ENCODE measurements around the gene CAPN15. TPM values are rescaled to one million over a fixed set of nuclear protein-coding genes. Genes with fewer than 3 reads are reported as not detected.

Gene CAPN15
- total RNA-seq, 1 donor from 2014 or later: 103 TPM

- Mint-ChIP-seq H3K27ac (peak overlapping the region; percentile 98), H3K9me3 (no peaks in the 10 kb centered on the region), H3K27me3 (ENCODE audit: low read depth) (no peaks in the 10 kb centered on the region), H3K36me3 (ENCODE audit: low read depth) (peaks cover 9% of the 10 kb centered on the region), H3K4me3 (ENCODE audit: low read depth) (peak overlapping the region; percentile 97), H3K4me1 (ENCODE audit: low read depth) (peaks cover 16% of the 10 kb centered on the region)
- DNase-seq (ENCODE audit: low spot score): peak; percentile 98
- intact Hi-C loops (cut with micrococcal nuclease): loop anchor here (1.0 to 5.0 kb wide), 3 partner anchors 47 to 93 kb away; partner anchors contain the start of genes CAPN15, JMJD8, METTL26 and STUB1
These were observed 61.6 kb downstream of the CAPN15 start for GRCh38 chr16:588889-589657.

- Mint-ChIP-seq H3K27ac (peak within 1 kb of the TSS; percentile 98), H3K4me3 (ENCODE audit: low read depth) (peak within 1 kb of the TSS; percentile 97), H3K27me3 (ENCODE audit: low read depth) (no peaks in the 10 kb centered on the region), H3K9me3 (no peaks in the 10 kb centered on the region), H3K36me3 (ENCODE audit: low read depth) (peaks cover 9% of the 10 kb centered on the region), H3K4me1 (ENCODE audit: low read depth) (peaks cover 16% of the 10 kb centered on the region)
- intact Hi-C loops (cut with micrococcal nuclease): loop anchor here (1.0 to 5.0 kb wide), 3 partner anchors 47 to 93 kb away; partner anchors contain the start of genes CAPN15, JMJD8, METTL26 and STUB1
- peak; percentile 98 for DNase-seq (ENCODE audit: low spot score)
These were observed 62.2 kb downstream of the CAPN15 start, which contains the start of gene RAB40C for GRCh38 chr16:589658-590187. Gene RAB40C (plus strand): TSS chr16:590066. CDS start chr16:590292, 226 bp downstream.

DNA sequence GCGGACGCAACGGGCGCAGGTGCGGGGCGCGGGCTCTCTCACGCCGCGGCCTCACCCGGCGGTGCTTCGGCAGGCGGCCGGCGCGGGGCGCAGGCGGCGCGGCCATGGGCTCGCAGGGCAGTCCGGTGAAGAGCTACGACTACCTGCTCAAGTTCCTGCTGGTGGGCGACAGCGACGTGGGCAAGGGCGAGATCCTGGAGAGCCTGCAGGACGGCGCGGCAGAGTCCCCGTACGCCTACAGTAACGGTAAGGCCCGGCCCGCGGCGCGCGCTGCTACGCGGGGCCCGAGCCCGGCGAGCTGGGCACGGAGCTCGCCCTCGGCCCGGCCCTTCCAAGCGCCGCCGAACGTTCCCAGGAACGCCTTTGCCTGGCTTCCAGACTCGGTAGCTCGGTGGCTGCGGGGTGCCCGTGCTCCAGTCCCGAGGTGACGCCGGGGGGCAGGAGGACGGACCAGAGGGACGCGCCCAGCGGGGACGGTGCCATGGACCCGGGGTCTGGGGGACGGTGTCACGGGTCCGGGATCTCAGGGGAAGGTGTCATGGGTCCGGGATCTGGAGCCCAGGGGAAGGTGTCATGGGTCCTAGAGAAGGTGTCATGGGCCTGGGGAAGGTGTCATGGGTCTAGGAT lies 62.8 kb downstream of the CAPN15 start:
- Mint-ChIP-seq H3K9me3 (no peaks in the 10 kb centered on the region), H3K4me3 (ENCODE audit: low read depth) (peak overlapping the region; percentile 87), H3K27me3 (ENCODE audit: low read depth) (no peaks in the 10 kb centered on the region), H3K27ac (peak overlapping the region; percentile 69), H3K36me3 (ENCODE audit: low read depth) (peaks cover 9% of the 10 kb centered on the region), H3K4me1 (ENCODE audit: low read depth) (peaks cover 16% of the 10 kb centered on the region)
- intact Hi-C loops (cut with micrococcal nuclease): no loop called here
- DNase-seq (ENCODE audit: low spot score): no peak

DNA sequence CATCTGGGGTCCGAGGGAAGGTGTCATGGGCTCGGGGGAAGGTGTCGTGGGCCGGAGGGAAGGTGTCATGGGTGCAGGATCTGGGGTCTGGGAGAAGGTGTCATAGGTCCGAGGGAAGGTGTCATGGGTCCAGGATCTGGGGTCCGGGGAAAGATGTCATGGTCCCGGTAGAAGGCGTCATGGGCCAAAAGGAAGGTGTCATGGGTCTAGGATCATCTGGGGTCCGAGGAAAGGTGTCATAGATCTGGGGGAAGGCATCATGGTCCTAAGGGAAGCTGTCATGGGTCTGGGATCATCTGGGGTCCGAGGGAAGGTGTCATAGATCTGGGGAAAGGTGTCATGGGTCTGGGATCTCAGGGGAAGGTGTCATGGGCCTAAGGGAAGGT lies 63.3 kb downstream of the CAPN15 start:
- Mint-ChIP-seq H3K27ac (peak overlapping the region; percentile 69), H3K4me1 (ENCODE audit: low read depth) (peaks cover 16% of the 10 kb centered on the region), H3K4me3 (ENCODE audit: low read depth) (peak overlapping the region; percentile 87), H3K9me3 (no peaks in the 10 kb centered on the region), H3K36me3 (ENCODE audit: low read depth) (peaks cover 9% of the 10 kb centered on the region), H3K27me3 (ENCODE audit: low read depth) (no peaks in the 10 kb centered on the region)
- intact Hi-C loops (cut with micrococcal nuclease): no loop called here
- DNase-seq (ENCODE audit: low spot score): no peak

- DNase-seq (ENCODE audit: low spot score): no peak
- H3K4me3 Mint-ChIP-seq (ENCODE audit: low read depth): peak overlapping the region; percentile 87
- H3K27ac Mint-ChIP-seq: peak overlapping the region; percentile 69
- intact Hi-C loops (cut with micrococcal nuclease): no loop called here
- no peaks in the 10 kb centered on the region for H3K27me3 Mint-ChIP-seq (ENCODE audit: low read depth)
- H3K9me3 Mint-ChIP-seq: no peaks in the 10 kb centered on the region
- peaks cover 19% of the 10 kb centered on the region for H3K4me1 Mint-ChIP-seq (ENCODE audit: low read depth)
- peaks cover 12% of the 10 kb centered on the region for H3K36me3 Mint-ChIP-seq (ENCODE audit: low read depth)
These were observed 63.7 kb downstream of the CAPN15 start for GRCh38 chr16:591231-591630.

GRCh38 chr16:591892-592517 lies 64.5 kb downstream of the CAPN15 start:
- Mint-ChIP-seq H3K4me3 (ENCODE audit: low read depth) (peak overlapping the region; percentile 39), H3K36me3 (ENCODE audit: low read depth) (peaks cover 19% of the 10 kb centered on the region), H3K27ac (no peak overlapping the region), H3K27me3 (ENCODE audit: low read depth) (no peaks in the 10 kb centered on the region), H3K9me3 (no peaks in the 10 kb centered on the region), H3K4me1 (ENCODE audit: low read depth) (peaks cover 19% of the 10 kb centered on the region)
- intact Hi-C loops (cut with micrococcal nuclease): no loop called here
- no peak for DNase-seq (ENCODE audit: low spot score)

DNA sequence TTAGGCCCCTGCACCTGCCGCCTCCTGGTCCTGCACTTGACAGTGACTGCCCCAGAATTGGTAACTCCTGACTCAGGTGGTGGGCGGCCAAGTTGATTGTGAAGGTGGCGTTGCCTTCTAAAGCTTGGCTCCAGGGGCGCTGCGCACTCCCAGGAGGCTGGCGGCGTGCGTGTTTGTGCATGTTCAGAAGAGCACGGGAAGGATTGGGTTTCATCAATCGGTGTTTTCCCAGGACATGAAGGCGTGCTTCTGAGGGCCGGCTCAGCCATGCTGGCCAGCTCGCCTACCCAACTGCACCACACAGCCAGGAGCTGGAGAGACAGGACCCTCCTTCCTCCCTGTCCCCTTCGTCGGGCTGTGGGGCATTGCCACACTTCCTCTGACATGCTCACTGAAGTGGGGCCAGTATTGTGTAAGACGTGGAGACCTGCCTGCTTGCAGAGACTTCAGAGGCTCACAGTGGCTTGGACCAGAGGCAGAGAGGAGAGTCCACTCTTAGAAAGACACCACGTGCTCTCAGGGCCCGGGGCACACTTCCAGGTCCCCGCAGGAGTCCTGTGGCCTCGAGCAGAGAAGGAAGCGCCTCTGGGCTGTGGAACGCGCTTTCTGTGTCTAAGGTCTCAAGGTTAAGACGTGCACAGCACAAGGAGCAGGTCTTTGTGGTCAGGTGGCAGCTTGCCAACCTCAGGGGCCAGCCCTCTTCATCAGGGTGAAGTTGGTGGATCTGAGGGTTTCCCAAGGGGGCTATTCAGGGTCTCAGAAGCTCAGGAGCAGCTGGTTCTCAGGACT lies 65.2 kb downstream of the CAPN15 start:
- Mint-ChIP-seq H3K4me3 (ENCODE audit: low read depth) (no peak overlapping the region), H3K4me1 (ENCODE audit: low read depth) (peaks cover 16% of the 10 kb centered on the region), H3K36me3 (ENCODE audit: low read depth) (peaks cover 17% of the 10 kb centered on the region), H3K27me3 (ENCODE audit: low read depth) (no peaks in the 10 kb centered on the region), H3K27ac (no peak overlapping the region), H3K9me3 (no peaks in the 10 kb centered on the region)
- DNase-seq (ENCODE audit: low spot score): no peak
- intact Hi-C loops (cut with micrococcal nuclease): no loop called here

DNA sequence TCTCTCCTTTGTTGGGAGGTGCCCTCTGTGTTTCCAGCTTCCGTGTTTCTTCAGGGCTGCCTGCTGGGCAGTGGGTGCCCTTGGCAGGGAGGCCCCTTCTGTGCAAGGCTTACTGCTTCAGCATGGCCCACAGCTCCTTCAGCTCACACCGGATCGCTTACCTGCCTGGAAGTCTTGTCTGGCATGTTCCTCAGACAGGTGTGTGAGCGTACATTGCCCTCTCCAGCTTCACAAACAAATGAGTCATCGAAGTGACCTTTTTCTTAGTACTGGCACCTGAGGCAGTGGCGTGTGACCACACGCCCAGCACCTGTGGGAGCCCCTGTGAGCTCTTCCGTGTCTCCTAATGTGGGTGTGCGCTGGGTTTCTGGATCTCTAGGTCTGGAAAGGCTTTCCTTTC lies 65.9 kb downstream of the CAPN15 start:
- intact Hi-C loops (cut with micrococcal nuclease): no loop called here

GRCh38 chr16:593807-594206 lies 66.3 kb downstream of the CAPN15 start:
- no peaks in the 10 kb centered on the region for H3K9me3 Mint-ChIP-seq
- peaks cover 16% of the 10 kb centered on the region for H3K4me1 Mint-ChIP-seq (ENCODE audit: low read depth)
- no peak overlapping the region for H3K4me3 Mint-ChIP-seq (ENCODE audit: low read depth)
- DNase-seq (ENCODE audit: low spot score): no peak
- H3K27ac Mint-ChIP-seq: no peak overlapping the region
- H3K36me3 Mint-ChIP-seq (ENCODE audit: low read depth): peaks cover 16% of the 10 kb centered on the region
- H3K27me3 Mint-ChIP-seq (ENCODE audit: low read depth): no peaks in the 10 kb centered on the region
- intact Hi-C loops (cut with micrococcal nuclease): no loop called here

More for the DNA sequence above, 65.9 kb downstream of the CAPN15 start:
- H3K4me1 Mint-ChIP-seq (ENCODE audit: low read depth): peaks cover 16% of the 10 kb centered on the region
- no peak for DNase-seq (ENCODE audit: low spot score)
- no peaks in the 10 kb centered on the region for H3K27me3 Mint-ChIP-seq (ENCODE audit: low read depth)
- no peak overlapping the region for H3K27ac Mint-ChIP-seq
- no peak overlapping the region for H3K4me3 Mint-ChIP-seq (ENCODE audit: low read depth)
- H3K9me3 Mint-ChIP-seq: no peaks in the 10 kb centered on the region
- peaks cover 15% of the 10 kb centered on the region for H3K36me3 Mint-ChIP-seq (ENCODE audit: low read depth)

DNA sequence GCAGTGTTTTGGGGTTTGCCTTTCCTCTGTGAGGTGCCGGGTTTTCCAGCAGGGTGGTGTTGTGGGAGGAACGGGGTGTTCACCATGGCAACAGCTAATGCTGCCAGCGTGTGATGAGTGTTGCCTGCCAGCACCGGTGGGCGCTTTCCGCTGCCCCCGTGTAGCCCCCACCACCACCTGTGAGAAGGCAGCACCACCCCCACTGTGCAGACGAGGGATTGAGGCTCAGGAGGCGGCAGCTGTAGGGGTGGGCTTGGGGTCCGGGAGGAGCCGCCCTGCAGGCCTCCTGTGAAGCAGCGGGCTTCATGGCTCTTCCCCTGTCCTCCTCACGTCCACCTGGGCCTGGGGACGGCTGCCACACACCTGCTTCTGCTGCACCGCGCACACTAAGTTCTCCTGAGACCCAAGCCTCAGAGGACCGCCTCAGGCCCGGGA lies 67.6 kb downstream of the CAPN15 start:
- Mint-ChIP-seq H3K4me3 (ENCODE audit: low read depth) (no peak overlapping the region), H3K4me1 (ENCODE audit: low read depth) (peaks cover 16% of the 10 kb centered on the region), H3K36me3 (ENCODE audit: low read depth) (peaks cover 17% of the 10 kb centered on the region), H3K27ac (no peak overlapping the region), H3K9me3 (no peaks in the 10 kb centered on the region), H3K27me3 (ENCODE audit: low read depth) (no peaks in the 10 kb centered on the region)
- DNase-seq (ENCODE audit: low spot score): no peak
- intact Hi-C loops (cut with micrococcal nuclease): no loop called here

GRCh38 chr16:595942-596735 lies 68.6 kb downstream of the CAPN15 start:
- Mint-ChIP-seq H3K27ac (no peak overlapping the region), H3K4me1 (ENCODE audit: low read depth) (peaks cover 11% of the 10 kb centered on the region), H3K27me3 (ENCODE audit: low read depth) (no peaks in the 10 kb centered on the region), H3K36me3 (ENCODE audit: low read depth) (peaks cover 17% of the 10 kb centered on the region), H3K4me3 (ENCODE audit: low read depth) (no peak overlapping the region), H3K9me3 (no peaks in the 10 kb centered on the region)
- no peak for DNase-seq (ENCODE audit: low spot score)
- intact Hi-C loops (cut with micrococcal nuclease): no loop called here

Measured in activated T-helper 2 cell treated with anti-CD3 and anti-CD28 coated beads, Interferon-gamma antibody, Interleukin-2, Interleukin-4, amounts not matched to agents 10 μg/mL and 5 μg/mL and 100 μg/mL, durations not matched to agents 14 hours and 24 hours and 36 hours (primary cell).